ENCODE measurements around the gene GIT2.

Gene GIT2

DNA sequence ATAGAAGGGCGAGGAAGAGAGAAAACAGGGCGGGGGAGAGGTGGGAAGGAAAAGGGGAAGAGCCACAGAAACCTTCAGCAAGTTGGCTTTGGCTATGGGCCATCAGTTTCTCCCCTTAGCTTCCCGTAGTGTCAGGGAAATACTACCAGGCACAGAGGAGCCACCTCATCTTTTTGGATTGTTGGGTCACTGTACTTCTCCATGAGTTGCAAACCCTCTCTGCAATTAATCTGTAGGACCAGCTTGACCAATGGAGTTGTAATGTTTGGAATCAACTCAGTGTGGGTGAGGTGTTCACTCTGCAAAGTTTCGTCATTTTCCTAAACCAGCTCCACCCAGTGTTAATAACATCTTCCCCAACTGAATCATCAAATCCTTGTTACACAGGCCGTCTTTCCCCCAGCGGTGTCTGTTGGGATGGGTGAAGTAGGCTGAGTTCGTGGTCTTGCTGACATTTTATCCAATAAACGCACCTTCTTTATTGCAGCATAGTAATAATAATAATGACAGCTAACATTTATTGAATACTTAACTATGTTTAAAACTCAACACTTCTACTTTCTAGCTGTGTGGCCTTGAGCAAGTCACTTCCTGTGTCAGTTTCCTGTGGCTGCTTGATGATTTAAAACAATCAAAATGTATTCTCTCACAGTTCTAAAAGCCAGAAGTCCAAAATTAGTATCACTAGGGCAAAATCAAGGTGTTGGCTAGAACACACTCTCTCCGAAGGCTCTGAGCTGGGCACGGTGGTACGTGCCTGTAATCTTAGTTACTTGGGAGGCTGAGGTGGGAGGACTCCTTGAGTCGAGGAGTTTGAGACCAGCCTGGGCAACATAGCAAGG is 107.8 kb downstream of the GIT2 start:
- Histone ChIP-seq H3K9ac (peak overlapping the region; percentile 46 to 81 (median 74); a peak in 21 of 22 replicates), H3K4me2 (peak overlapping the region; percentile 69 to 93 (median 83))

DNA sequence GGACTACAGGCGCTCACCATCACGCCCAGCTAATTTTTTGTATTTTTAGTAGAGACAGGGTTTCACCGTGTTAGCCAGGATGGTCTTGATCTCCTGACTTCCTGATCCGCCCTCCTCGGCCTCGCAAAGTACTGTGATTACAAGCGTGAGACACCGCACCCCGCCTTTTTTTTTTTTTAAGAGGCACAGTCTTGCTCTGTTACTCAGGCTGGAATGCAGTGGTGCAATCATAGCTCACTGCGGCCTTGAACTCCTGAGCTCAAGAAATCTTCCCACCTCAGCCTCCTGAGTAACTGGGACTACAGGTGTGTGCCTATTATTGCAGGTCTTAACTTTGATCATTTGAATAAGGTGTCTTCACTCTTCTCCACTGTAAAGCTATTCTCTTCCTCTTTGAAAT is 110.6 kb downstream of the GIT2 start:
- Histone ChIP-seq H3K9me3 (replicated peaks in 1 of 11) (no peaks in the 10 kb centered on the region), H3K27me3 (no peaks in the 10 kb centered on the region), H3K4me3 (no peak overlapping the region), H3K36me3 (no peaks in the 10 kb centered on the region), H4K20me1 (no peaks in the 10 kb centered on the region), H3K9ac (no peak overlapping the region), H3K4me2 (peak overlapping the region in 1 of 11 experiments; percentile 26; a peak in 1 of 22 replicates), H3K27ac (no peak overlapping the region), H3K4me1 (peaks cover 41 to 69% (median 47%) of the 10 kb centered on the region in 10 experiments)
- no peak for TF ChIP-seq Cebpa-rat (IDR thresholded peaks at IDR 0.05)

More for the DNA sequence above, 107.8 kb downstream of the GIT2 start:
- Histone ChIP-seq H3K4me3 (peak overlapping the region in 6 of 10 experiments; percentile 20 to 51 (median 35); a peak in 9 of 20 replicates), H3K27ac (peak overlapping the region; percentile 66 to 97 (median 90)), H4K20me1 (no peaks in the 10 kb centered on the region), H3K27me3 (no peaks in the 10 kb centered on the region), H3K9me3 (replicated peaks in 1 of 11) (no peaks in the 10 kb centered on the region), H3K36me3 (no peaks in the 10 kb centered on the region), H3K4me1 (peaks cover 54 to 86% (median 67%) of the 10 kb centered on the region in 10 experiments)
- peak in 4 of 11 experiments; percentile 14 to 68 (median 43); a peak in 5 of 22 replicates for TF ChIP-seq Cebpa-rat (IDR thresholded peaks at IDR 0.05)

DNA sequence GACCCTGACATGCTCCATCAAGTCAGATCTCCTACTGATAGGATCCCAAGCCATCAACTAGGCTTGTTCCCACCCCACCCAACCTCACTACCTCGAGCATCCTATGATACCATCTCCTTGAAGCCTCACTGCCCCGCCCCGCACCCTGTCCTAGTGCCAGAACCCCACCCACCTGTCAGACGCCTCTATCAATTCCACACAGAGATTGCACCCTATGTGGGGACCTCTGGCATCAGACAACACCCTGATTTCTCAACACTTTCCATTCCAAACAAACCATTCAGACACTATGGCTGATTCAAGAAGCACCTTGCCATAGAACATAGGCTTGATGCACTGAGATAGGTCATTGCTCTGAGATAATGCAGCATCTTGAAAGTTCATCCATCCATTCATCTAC is 112.7 kb downstream of the GIT2 start:
- Histone ChIP-seq H3K27ac (no peak overlapping the region), H3K9me3 (replicated peaks in 1 of 11) (no peaks in the 10 kb centered on the region), H3K4me3 (no peak overlapping the region), H3K4me1 (peaks cover 34 to 61% (median 40%) of the 10 kb centered on the region in 10 experiments), H3K27me3 (no peaks in the 10 kb centered on the region), H4K20me1 (peaks cover 0 to 8% (median 3%) of the 10 kb centered on the region in 11 experiments; a peak in 8 of 22 replicates), H3K9ac (no peak overlapping the region), H3K4me2 (no peak overlapping the region), H3K36me3 (no peaks in the 10 kb centered on the region)
- no peak for TF ChIP-seq Cebpa-rat (IDR thresholded peaks at IDR 0.05)

DNA sequence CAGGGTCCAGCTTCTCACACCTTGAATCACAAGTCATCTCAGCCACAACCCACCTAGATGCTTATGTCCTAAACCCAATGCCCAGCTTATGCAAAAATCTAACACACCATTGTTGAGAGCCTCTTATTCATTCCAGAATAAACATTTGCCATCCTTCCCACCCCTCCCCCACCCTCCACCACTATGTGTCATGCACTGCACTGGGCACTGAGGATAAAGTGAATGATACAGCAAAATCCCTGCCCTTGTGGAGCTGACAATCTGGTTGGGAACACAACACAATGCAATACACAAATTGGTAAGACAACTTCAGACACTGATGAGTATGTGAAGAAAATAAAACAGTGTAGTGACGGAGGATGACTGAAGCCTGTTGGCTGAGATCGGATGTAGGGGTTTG is 114.4 kb downstream of the GIT2 start:
- Histone ChIP-seq H3K27me3 (no peaks in the 10 kb centered on the region), H3K36me3 (no peaks in the 10 kb centered on the region), H3K4me2 (peak overlapping the region in 3 of 11 experiments; percentile 79 to 99 (median 95); a peak in 1 of 22 replicates), H4K20me1 (peaks cover 0 to 24% (median 8%) of the 10 kb centered on the region in 11 experiments; a peak in 11 of 22 replicates), H3K4me1 (peaks cover 35 to 61% (median 40%) of the 10 kb centered on the region in 10 experiments), H3K9me3 (replicated peaks in 1 of 11) (no peaks in the 10 kb centered on the region), H3K4me3 (no peak overlapping the region), H3K27ac (no peak overlapping the region), H3K9ac (no peak overlapping the region)
- TF ChIP-seq Cebpa-rat (IDR thresholded peaks at IDR 0.05), result no peak

DNA sequence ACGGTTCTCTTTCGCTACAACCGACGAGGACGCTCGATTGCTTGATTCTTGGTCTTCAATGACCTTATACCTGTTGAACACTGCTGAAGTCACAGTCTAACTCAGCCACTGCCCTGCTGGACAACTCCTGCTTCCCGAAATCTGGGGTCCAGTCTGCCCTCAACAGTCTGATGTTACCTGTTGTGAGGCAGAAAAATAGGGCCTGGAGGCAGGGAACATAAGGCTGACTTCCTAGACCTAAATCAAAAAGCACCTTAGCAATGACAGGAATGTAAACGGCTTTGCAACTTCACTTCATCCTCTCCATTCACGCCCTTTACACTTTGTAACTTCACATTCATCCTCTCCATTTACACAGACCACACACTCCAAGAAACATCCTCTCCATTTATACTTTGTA is 115.2 kb downstream of the GIT2 start:
- Histone ChIP-seq H3K4me2 (peak overlapping the region; percentile 79 to 100 (median 97)), H3K9me3 (replicated peaks in 1 of 11) (no peaks in the 10 kb centered on the region), H3K4me1 (peaks cover 42 to 61% (median 46%) of the 10 kb centered on the region in 10 experiments), H3K27ac (peak overlapping the region in 8 of 11 experiments; percentile 31 to 86 (median 62); a peak in 12 of 22 replicates), H3K36me3 (no peaks in the 10 kb centered on the region), H4K20me1 (peaks cover 0 to 29% (median 9%) of the 10 kb centered on the region in 11 experiments; a peak in 11 of 22 replicates), H3K4me3 (peak overlapping the region; percentile 81 to 96 (median 88)), H3K9ac (peak overlapping the region; percentile 78 to 91 (median 88)), H3K27me3 (no peaks in the 10 kb centered on the region)
- no peak for TF ChIP-seq Cebpa-rat (IDR thresholded peaks at IDR 0.05)

DNA sequence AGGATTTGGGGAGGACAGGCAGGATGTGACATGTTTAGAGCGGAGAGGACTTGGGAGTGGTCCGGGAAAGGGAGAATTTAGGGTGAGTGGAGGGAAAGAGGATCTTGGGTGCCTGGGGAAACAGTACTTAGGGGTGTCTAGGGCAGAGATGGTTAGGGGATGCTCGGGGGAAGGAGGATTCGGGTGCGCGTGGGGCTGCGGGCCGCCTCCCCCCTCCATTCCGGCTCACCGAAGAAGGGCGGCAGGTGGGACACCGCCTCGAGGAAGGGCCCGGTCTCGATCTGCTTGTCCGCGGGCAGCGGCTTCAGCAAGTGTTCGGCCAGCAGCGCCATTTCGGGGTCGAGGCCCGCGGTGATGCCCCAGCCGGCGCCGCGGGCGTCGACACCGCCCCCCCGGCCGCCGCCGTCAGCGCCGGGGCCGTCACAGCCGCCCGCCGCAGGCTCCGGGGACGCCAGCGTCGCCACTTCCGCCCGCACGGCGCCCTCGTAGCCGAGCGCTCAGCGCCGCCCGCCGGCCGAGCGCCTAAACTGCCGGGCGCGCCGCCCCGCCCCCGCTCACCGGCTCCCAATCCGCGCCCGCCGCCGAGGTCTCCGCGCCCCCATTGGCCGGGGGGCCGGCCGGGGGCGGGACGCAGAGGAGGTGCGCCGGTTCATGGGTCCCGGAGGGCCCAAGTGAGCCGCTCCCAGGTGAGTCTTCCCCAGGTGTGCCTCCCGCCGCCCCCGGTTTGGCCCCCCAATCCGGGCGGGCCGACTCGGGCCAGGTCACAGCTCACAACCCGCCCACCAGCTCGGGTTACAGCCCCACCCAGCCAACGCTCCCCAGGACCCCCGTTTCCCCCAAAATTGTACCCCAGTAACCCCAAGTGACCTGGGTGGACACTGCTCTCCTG is 115.9 kb downstream of the GIT2 start, which contains the start of gene GLTP:
Gene GLTP, minus strand, starts transcription at position 499 of the 889 bp plus-strand sequence. Its CDS starts 167 bp downstream, at position 332.
- Histone ChIP-seq H3K4me3 (peak within 1 kb of the TSS; percentile 81 to 96 (median 88)), H3K9ac (peak within 1 kb of the TSS; percentile 78 to 91 (median 88)), H3K27me3 (no peaks in the 10 kb centered on the region), H3K9me3 (replicated peaks in 1 of 11) (no peaks in the 10 kb centered on the region), H3K4me2 (peak within 1 kb of the TSS; percentile 84 to 100 (median 97)), H4K20me1 (peaks cover 0 to 34% (median 14%) of the 10 kb centered on the region in 11 experiments; a peak in 11 of 22 replicates), H3K4me1 (peaks cover 45 to 61% (median 53%) of the 10 kb centered on the region in 10 experiments), H3K27ac (peak within 1 kb of the TSS; percentile 62 to 86 (median 81)), H3K36me3 (no peaks in the 10 kb centered on the region)
- TF ChIP-seq Cebpa-rat (IDR thresholded peaks at IDR 0.05), result no peak

All from BLaER1 treated with 17β-estradiol and CSF1 and Interleukin-3, amounts not matched to agents 10 nM and 100 nM (cell line).